Muscle layer of colon (tissue), 2 donors: ENCODE measurements around the gene PRSS2.

ENCODE experiments used
- H3K27ac ChIP-seq: one replicate; pipeline ENCODE4 v1.7.0; 2013; ENCODE audit warnings: low read depth, mild to moderate bottlenecking, low read length, moderate library complexity
- H3K27me3 ChIP-seq, 2 donors: one replicate each; pipeline ENCODE4 v1.7.0; 2013; ENCODE audit warnings: low read length in 2 of 2, mild to moderate bottlenecking in 2 of 2; ENCODE audit not compliant: insufficient read depth in 2 of 2, control insufficient read depth in 1 of 2
- H3K36me3 ChIP-seq: one replicate; pipeline ENCODE4 v1.7.0; 2013; ENCODE audit warnings: mild to moderate bottlenecking, low read length; ENCODE audit not compliant: insufficient read depth
- H3K4me1 ChIP-seq: one replicate; pipeline ENCODE4 v1.7.0; 2013; ENCODE audit warnings: mild to moderate bottlenecking, low read length; ENCODE audit not compliant: insufficient read depth
- H3K4me3 ChIP-seq, 2 donors: one replicate each; pipeline ENCODE4 v1.7.0; 2013; ENCODE audit warnings: low read length in 2 of 2, low read depth in 1 of 2, mild to moderate bottlenecking in 1 of 2, moderate library complexity in 1 of 2
- H3K9ac ChIP-seq: one replicate; pipeline ENCODE4 v1.7.0; 2013; ENCODE audit warnings: low read length
- H3K9me3 ChIP-seq: one replicate; pipeline ENCODE4 v1.7.0; 2013; ENCODE audit warnings: mild to moderate bottlenecking, low read length
- donor health status: abdominal sarcoma.
- donor health status: Adenocarcinoma of cecum.

PRSS2 gene

GRCh38 chr7:142819530-142819929, 48.8 kb downstream of the PRSS2 start:
- H3K27ac ChIP-seq = no peak overlapping the region
- peaks cover 3% of the 10 kb centered on the region for H3K9me3 ChIP-seq
- no peaks in the 10 kb centered on the region for H3K27me3 ChIP-seq

GRCh38 chr7:142822714-142823113, 51.9 kb downstream of the PRSS2 start:
- no peak overlapping the region for H3K27ac ChIP-seq
- H3K4me3 ChIP-seq = no peak overlapping the region
- no peaks in the 10 kb centered on the region for H3K27me3 ChIP-seq
- no peaks in the 10 kb centered on the region for H3K36me3 ChIP-seq
- H3K9me3 ChIP-seq = peaks cover 3% of the 10 kb centered on the region
- H3K9ac ChIP-seq = no peak overlapping the region
- H3K4me1 ChIP-seq = peaks cover under 1% of the 10 kb centered on the region

More at GRCh38 chr7:142819530-142819929, 48.8 kb downstream of the PRSS2 start:
- H3K36me3 ChIP-seq = no peaks in the 10 kb centered on the region
- no peak overlapping the region for H3K9ac ChIP-seq
- no peak overlapping the region for H3K4me3 ChIP-seq
- H3K4me1 ChIP-seq = no peaks in the 10 kb centered on the region
